GM13976 (cell line): ENCODE data around the gene GPRC5A.
"Not testable (repeated sequence)": the region's sequence is repeated elsewhere in the genome, so short reads cannot be mapped to it uniquely, and the experiment has no call there.

Experiments used
- DNase-seq: peaks from one replicate; pipeline ENCODE4 v3.0.0; 2012; ENCODE audit warnings: low spot score
- in situ Hi-C: fragments of 300-500 bp; cut with MboI; formaldehyde crosslinking; loops from one replicate; pipeline ENCODE4 v1.12.0; 2022; ENCODE audit warnings: low sequenced_read_pairs, mixed read lengths, inconsistent platforms; ENCODE audit not compliant: unreplicated experiment
- TF ChIP-seq, protein P1 (sequence below): IDR thresholded peaks from 2 replicates; pipeline ENCODE4 v1.5.1; 2012; ENCODE audit warnings: borderline replicate concordance, mild to moderate bottlenecking; ENCODE audit not compliant: insufficient read depth; ENCODE audit errors: extremely low read depth, missing control alignments, control extremely low read depth

Gene GPRC5A

DNA sequence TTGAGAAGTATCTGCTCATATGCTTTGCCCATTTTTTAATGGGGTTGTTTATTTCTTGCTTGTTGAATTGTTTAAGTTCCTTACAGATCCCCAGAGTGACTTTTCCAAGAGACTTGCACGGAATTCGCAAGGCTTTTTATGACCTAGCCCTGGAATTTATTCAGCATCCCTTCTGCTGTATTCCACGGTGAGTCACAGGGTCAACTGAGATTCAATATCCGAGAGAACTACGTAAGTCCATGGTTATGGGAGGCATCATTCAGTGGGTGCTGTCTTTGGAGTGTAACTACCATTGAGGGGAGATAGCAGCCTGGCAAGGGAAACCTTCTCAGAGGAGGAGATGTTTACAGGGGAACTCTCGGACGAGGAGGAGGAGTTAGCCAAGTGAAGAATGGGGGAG lies 20.9 kb upstream of the GPRC5A start:
- no peak for DNase-seq
- in situ Hi-C loops = no loop called here
- TF ChIP-seq, protein P1, sequence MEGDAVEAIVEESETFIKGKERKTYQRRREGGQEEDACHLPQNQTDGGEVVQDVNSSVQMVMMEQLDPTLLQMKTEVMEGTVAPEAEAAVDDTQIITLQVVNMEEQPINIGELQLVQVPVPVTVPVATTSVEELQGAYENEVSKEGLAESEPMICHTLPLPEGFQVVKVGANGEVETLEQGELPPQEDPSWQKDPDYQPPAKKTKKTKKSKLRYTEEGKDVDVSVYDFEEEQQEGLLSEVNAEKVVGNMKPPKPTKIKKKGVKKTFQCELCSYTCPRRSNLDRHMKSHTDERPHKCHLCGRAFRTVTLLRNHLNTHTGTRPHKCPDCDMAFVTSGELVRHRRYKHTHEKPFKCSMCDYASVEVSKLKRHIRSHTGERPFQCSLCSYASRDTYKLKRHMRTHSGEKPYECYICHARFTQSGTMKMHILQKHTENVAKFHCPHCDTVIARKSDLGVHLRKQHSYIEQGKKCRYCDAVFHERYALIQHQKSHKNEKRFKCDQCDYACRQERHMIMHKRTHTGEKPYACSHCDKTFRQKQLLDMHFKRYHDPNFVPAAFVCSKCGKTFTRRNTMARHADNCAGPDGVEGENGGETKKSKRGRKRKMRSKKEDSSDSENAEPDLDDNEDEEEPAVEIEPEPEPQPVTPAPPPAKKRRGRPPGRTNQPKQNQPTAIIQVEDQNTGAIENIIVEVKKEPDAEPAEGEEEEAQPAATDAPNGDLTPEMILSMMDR = no peak

DNA sequence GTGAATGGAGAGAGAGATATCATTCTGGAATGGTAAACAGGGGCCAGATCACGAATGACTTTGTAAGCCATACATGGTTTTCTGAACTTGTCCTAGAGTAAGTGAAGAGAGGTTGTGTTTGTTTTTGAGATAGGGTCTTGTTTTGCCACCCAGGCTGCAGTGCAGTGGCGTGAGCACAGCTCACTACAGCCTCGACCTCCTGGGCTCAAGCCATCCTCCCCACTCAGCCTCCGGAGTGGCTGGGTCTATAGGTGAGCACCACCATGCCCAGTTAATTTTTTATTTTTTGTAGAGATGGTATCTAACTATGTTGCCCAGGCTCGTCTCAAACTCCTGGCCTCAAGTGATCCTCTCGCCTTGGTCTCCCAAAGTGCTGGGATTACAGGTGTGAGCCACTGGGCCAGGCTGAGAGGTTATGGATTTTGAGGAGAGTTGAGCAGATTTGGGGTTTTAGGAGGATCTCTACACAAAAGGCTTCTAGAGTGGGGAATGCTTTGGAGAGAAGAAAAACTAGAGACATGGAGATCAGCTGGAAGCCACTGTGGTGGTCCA lies 19.7 kb upstream of the GPRC5A start:
- in situ Hi-C loops = no loop called here
- DNase-seq = no peak
- TF ChIP-seq, protein P1 = no peak

DNA sequence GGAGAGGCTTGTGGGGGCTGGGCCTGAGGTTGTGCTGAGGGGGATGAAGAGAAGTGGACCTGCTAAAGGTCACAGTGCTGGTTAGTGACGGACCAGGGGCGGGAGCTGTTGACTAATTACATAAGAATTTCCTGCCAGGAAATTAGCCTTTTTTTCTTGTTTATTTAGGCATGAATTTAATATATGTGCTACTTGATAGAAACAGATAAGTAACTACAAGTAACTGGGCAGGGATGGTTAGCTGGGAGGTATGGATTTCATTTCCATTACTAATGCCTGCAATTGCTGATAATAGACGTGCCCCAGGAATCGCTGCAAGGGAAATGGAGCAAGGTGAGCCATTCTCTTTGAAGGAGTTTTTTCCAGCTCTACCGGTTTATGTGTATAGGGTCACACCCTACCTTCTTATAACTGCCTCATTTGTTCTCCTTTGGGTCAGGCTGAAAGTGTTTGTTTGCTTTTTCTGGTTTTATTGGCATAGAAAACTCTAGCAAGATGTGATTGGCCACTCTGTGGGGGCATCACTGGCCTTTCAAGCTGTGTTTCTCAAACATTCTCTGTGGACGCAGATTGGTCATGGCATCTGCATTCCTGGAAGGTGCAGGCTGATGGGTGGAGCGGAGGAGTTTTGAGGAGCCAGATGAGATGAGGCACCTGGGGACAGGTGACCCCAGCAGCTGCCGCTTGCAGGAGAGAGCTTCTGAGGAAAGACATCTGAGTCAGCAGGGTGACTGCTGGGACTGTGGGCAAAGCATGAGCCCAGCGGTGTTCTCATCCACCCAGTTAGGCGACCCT lies 19.0 kb upstream of the GPRC5A start:
- DNase-seq = no peak
- in situ Hi-C loops = no loop called here
- TF ChIP-seq, protein P1 = no peak

DNA sequence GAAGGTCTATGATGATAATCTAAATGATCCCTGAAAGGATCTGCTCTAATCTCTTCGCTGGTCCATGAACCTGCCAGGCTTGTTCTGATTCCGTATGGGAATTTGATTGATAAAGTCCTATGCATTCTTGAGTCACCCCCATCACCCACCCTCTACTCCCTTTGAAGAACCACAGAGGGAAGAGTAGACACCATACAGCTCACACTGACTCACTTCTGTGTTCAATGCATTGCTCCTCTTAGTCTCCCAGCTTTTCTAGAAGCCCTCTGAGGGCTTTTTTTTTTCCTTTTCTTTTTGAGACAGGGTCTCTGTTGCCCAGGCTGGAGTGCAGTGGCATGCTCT lies 18.5 kb upstream of the GPRC5A start:
- no peak for DNase-seq
- in situ Hi-C loops = no loop called here
- TF ChIP-seq, protein P1 = no peak

DNA sequence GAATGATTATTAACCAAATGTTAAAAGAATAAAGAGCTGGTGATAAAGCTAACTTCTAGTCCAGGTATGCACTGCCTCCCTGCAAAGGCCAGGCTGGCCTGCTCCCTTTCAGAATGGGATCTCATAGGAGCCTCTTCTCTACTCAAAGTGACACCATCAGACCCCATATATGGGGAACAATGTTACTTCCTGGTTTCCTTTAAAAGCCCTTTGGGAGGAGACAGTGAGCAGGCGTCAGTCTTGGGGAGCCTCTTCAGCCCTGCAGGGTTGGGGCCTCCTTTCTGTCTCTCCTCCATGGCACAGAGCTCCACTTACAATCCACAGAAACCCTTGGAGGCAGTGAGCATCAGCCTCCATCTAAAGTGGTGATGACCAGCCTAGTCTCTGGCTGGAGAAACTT lies 17.3 kb upstream of the GPRC5A start:
- in situ Hi-C loops = no loop called here
- TF ChIP-seq, protein P1 = no peak
- DNase-seq = peak; percentile 36

DNA sequence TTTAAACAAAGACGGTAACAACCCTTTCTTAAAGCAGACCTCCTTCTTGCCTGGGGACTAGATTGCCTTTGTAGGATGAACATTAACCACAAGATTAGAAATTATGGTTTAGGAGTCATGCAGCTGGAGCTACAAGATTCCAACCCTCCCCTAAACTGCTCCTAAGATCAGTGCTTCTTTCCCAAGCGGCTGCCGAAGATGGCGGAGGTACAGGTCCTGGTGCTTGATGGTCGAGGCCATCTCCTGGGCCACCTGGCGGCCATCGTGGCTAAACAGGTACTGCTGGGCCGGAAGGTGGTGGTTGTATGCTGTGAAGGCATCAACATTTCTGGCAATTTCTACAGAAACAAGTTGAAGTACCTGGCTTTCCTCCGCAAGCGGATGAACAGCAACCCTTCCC lies 16.1 kb upstream of the GPRC5A start:
- in situ Hi-C loops = not testable (repeated sequence)

DNA sequence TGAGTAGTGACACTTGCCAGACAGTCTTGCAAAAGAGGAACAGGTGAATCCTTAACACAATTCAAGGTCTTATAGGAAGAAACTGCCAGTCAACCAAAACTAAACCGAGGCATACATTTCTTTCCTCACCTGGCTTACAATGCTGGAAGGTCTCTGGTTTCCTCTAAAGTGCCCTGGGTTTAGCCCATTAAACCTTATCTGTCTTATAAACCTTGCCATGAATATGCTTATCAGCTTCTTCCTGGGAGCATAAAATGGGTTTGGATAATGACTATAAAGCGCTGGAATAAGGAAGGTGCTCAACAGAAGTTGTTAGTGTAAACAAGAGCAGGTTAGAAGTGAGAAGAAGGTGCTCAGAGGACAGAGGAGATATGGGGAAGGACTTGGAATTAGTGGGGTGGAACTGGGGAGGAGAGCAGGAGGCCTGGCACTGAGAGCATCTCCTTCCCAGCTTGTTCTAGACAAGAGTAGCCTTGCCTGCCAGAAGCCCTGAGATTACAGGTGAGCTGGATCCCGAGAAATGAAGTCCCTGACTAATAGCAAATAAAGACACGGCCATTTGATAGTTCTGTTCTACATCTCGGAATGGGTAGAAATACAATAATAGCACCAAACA lies 14.1 kb upstream of the GPRC5A start:
- TF ChIP-seq, protein P1 = no peak
- DNase-seq = no peak
- in situ Hi-C loops = no loop called here

More for the DNA sequence above, 16.1 kb upstream of the GPRC5A start:
- DNase-seq = not testable (repeated sequence)
